K562 (cell line): ENCODE data around the gene CLEC12A. TPM values are rescaled to one million over a fixed set of nuclear protein-coding genes. Genes with fewer than 3 reads are reported as not detected.

ENCODE experiments used
- ATAC-seq: fragments of 200-7000 bp; cut with Tn5 transposase; 3 replicates; pipeline ENCODE4 v1.9.1; 2020; ENCODE audit warnings: moderate library complexity
- BruUV-seq: library from RNA; stranded (reverse); fragments of 400-500 nt; replicated peaks from 2 replicates; lab custom pipeline; 2021; lab: Mats Ljungman, UMichigan
- CTCF ChIA-PET: fragments of 300-600 bp; formaldehyde crosslinking; extraction: SDS; loops from one replicate; lab custom pipeline; 2021; ENCODE audit warnings: low intra/inter-chr PET ratio; lab: Yijun Ruan, JAX
- POLR2A ChIA-PET: fragments of 300-600, 350-650 bp; sonication (Branson Sonifier 250); formaldehyde crosslinking; extraction: SDS; loops from one replicate; lab custom pipeline; 2021; ENCODE audit warnings: antibody characterized with exemption, inconsistent platforms; lab: Yijun Ruan, JAX
- DNase-seq, 4 experiments: peaks; one replicate each; pipeline versions ENCODE4 v3.0.0 to v3.0.0-alpha.2; 2011 to 2018; ENCODE audit warnings: low spot score in 3 of 4, mixed read lengths in 3 of 4; ENCODE audit errors: extremely low read depth in 1 of 4
- FAIRE-seq: peaks from 2 replicates; lab custom pipeline; 2011; peaks lifted over from hg19 to GRCh38; lab: Jason Lieb, UNC
- H2AFZ ChIP-seq: 2 replicates; pipeline ENCODE4 v1.6.0; 2011; ENCODE audit warnings: low read depth, low read length, control low read depth, inconsistent platforms
- H3K27ac ChIP-seq: fragments of 200-600 bp; 3 replicates; pipeline ENCODE4 v1.8.0; 2011; ENCODE audit warnings: low read depth, mild to moderate bottlenecking, control low read depth, inconsistent platforms, low read length, moderate library complexity, mixed read lengths; ENCODE audit errors: extremely low read depth
- H3K27me3 ChIP-seq, 2 experiments: fragments of 300-600 bp in 1 of 2; 2 replicates in 1 of 2; 3 replicates in 1 of 2; pipeline versions ENCODE4 v1.6.0 to v1.8.0; 2011; ENCODE audit warnings: inconsistent platforms in 2 of 2, low read length in 2 of 2, mild to moderate bottlenecking in 1 of 2, mixed read lengths in 1 of 2, moderate library complexity in 1 of 2; ENCODE audit not compliant: control insufficient read depth in 2 of 2, insufficient read depth in 2 of 2
- H3K36me3 ChIP-seq: fragments of 300-600 bp; 3 replicates; pipeline ENCODE4 v1.8.0; 2011; ENCODE audit warnings: mild to moderate bottlenecking, low read length, inconsistent platforms; ENCODE audit not compliant: control insufficient read depth, insufficient read depth
- H3K4me1 ChIP-seq, 2 experiments: fragments of 200-600 bp in 1 of 2; replicated peaks in 1 of 2; 2 replicates in 1 of 2; 3 replicates in 1 of 2; pipeline versions ENCODE4 v1.5.1 to v1.8.0; 2011; ENCODE audit warnings: inconsistent platforms in 2 of 2, low read length in 2 of 2, mild to moderate bottlenecking in 1 of 2, mixed read lengths in 1 of 2, moderate library complexity in 1 of 2; ENCODE audit not compliant: control insufficient read depth in 2 of 2, insufficient read depth in 2 of 2
- H3K4me2 ChIP-seq: 2 replicates; pipeline ENCODE4 v1.6.1; 2011; ENCODE audit warnings: low read length, control low read depth, inconsistent platforms, mixed read lengths; ENCODE audit not compliant: insufficient read depth
- H3K4me3 ChIP-seq: fragments of 200-600 bp; sonication (generic), shearing (Covaris generic); 2 replicates; pipeline ENCODE4 v1.5.1; 2016; ENCODE audit warnings: control low read depth, inconsistent platforms
- H3K79me2 ChIP-seq: fragments of 200-600 bp; 3 replicates; pipeline ENCODE4 v1.8.0; 2011; ENCODE audit warnings: low read length, inconsistent platforms; ENCODE audit not compliant: control insufficient read depth, insufficient read depth
- H3K9ac ChIP-seq, 2 experiments: 2 replicates each; pipeline versions ENCODE4 v1.6.0 to v1.6.1; 2011; ENCODE audit warnings: low read depth in 2 of 2, low read length in 2 of 2, control low read depth in 1 of 2, inconsistent platforms in 1 of 2, mild to moderate bottlenecking in 1 of 2, mixed read lengths in 1 of 2; ENCODE audit not compliant: insufficient read depth in 1 of 2
- H3K9me1 ChIP-seq: one replicate; pipeline ENCODE4 v1.6.0; 2011; ENCODE audit warnings: inconsistent platforms, mild to moderate bottlenecking, low read length, moderate library complexity; ENCODE audit not compliant: control insufficient read depth, insufficient read depth
- H3K9me3 ChIP-seq: replicated peaks from 2 replicates; pipeline ENCODE4 v1.5.1; 2011; ENCODE audit warnings: low read depth, low read length, inconsistent platforms; ENCODE audit not compliant: control insufficient read depth, insufficient read depth
- H4K20me1 ChIP-seq: replicated peaks from 2 replicates; pipeline ENCODE4 v1.6.1; 2011; ENCODE audit warnings: low read length, inconsistent platforms, mixed read lengths; ENCODE audit not compliant: control insufficient read depth, insufficient read depth
- RAD21 ChIP-seq, 2 experiments: fragments of 250-450 bp in 1 of 2; fragments of 450-650 bp in 1 of 2; sonication (Bioruptor Pico) in 1 of 2; formaldehyde crosslinking in 1 of 2; IDR thresholded peaks in 1 of 2; conservative IDR thresholded peaks in 1 of 2; 2 replicates each; pipeline versions ENCODE4 v1.4.0 to v1.8.0; 2020 to 2022; ENCODE audit warnings: mild to moderate bottlenecking in 2 of 2, moderate library complexity in 1 of 2
- RBM39 ChIP-seq: fragments of 200-400 bp; formaldehyde crosslinking; optimal IDR thresholded peaks from 2 replicates; pipeline ENCODE3; 2018; ENCODE audit warnings: low read depth, low read length
- ZEB2 ChIP-seq: fragments of 450-650 bp; IDR thresholded peaks from 2 replicates; pipeline ENCODE4 v1.6.1; 2016
- WGBS: fragments of 100-300 bp; shearing (Covaris generic); methylation state at CpG from one replicate; pipeline ENCODE4 v1.1.6; 2016; ENCODE audit warnings: low coverage, mixed read lengths; ENCODE audit not compliant: insufficient coverage; ENCODE audit errors: missing lambda C conversion rate; 5-methylcytosine and 5-hydroxymethylcytosine counted together
- in situ Hi-C: fragments of 300-500 bp; cut with MboI; formaldehyde crosslinking; loops from 4 replicates; pipeline ENCODE4 v1.15.0; 2018; ENCODE audit warnings: inconsistent platforms, mixed read lengths
- intact Hi-C: fragments of 100-400 bp; cut with micrococcal nuclease; formaldehyde crosslinking; loops from 2 replicates; pipeline ENCODE4 v1.14.2; 2022
- polyA plus RNA-seq, 8 experiments: library from polyadenylated mRNA; depleted of rRNA in 4 of 8; stranded (reverse) in 5 of 8; unstranded in 3 of 8; fragments of >200 nt; fragmentation: Nextera tagmentation in 2 of 8; fragmentation: Illumina TruSeq in 1 of 8; extraction: Ambion mirVana in 2 of 8; extraction: Trizol in 1 of 8; gene quantifications; 2 replicates each; pipeline versions ENCODE4 v1.2.1 to v1.2.3, GENCODE V29; 2011 to 2014; ENCODE audit warnings: inconsistent platforms in 1 of 8, missing spikeins in 1 of 8
- total RNA-seq, 7 experiments: library from RNA; depleted of rRNA in 6 of 7; stranded (reverse); fragments of >200 nt in 6 of 7; fragmentation: Illumina TruSeq in 2 of 7; extraction: Trizol in 2 of 7; gene quantifications; 2 replicates each; pipeline versions ENCODE4 v1.2.1 to v1.2.3, GENCODE V29; 2011 to 2021; ENCODE audit warnings: low replicate concordance in 1 of 7
- TF ChIP-seq, protein P1 (sequence below), 3 experiments: IDR thresholded peaks in 2 of 3; conservative IDR thresholded peaks in 1 of 3; 2 replicates each; pipeline ENCODE4 v1.5.1; 2011 to 2012; ENCODE audit warnings: low read length in 3 of 3, mild to moderate bottlenecking in 3 of 3, control low read depth in 2 of 3, improper control_type of control experiment in 1 of 3, inconsistent platforms in 1 of 3, low read depth in 1 of 3, mixed read lengths in 1 of 3, moderate library complexity in 1 of 3; ENCODE audit not compliant: insufficient read depth in 2 of 3

The CLEC12A gene
- total and polyA plus RNA-seq, 9 of the 15 experiments (the other 6 are each of a cell fraction or from before 2014, with no cell fraction given): not detected

DNA sequence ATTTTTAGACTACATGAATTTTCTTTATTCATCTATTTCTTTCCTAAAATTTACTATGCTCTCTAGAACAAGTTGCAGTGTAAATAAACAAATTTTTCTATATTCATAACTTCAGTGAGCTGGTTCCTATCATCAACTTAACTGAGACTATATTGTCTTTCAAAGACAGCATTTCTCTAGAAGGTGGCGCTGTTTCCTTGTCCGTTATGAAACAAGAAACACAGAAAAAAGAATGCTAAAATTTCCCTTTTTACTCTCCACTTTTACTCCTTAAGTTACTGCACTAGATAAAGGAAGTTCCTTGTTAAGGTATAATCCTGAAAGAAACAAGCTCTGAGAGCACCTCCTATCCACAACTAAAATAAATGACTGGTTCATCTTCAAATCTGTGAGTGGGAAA is 30.8 kb upstream of the CLEC12A start:
- Histone ChIP-seq H3K4me2 (no peak overlapping the region), H3K9ac (no peak overlapping the region), H3K9me1 (no peaks in the 10 kb centered on the region), H3K36me3 (no peaks in the 10 kb centered on the region), H3K79me2 (no peaks in the 10 kb centered on the region), H3K27ac (no peak overlapping the region), H3K27me3 (peaks cover 3 to 7% of the 10 kb centered on the region in 2 experiments), H2AFZ (no peak overlapping the region), H3K9me3 (no peaks in the 10 kb centered on the region), H3K4me1 (peaks cover 0 to 4% of the 10 kb centered on the region in 2 experiments; a peak in 2 of 5 replicates), H4K20me1 (no peaks in the 10 kb centered on the region), H3K4me3 (no peak overlapping the region)
- DNase-seq (peak in 1 of 4 experiments; percentile 22), FAIRE-seq (no peak), ATAC-seq (no peak)
- intact Hi-C loops (no loop called here), in situ Hi-C loops (no loop called here)
- TF ChIP-seq RAD21 (CRISPR knock-in tag; conservative IDR thresholded peaks at IDR 0.05 in 1 of 2, IDR thresholded peaks at IDR 0.05 in 1 of 2) (peak in 1 of 2 experiments; percentile 21; a peak in 2 of 4 replicates), ZEB2 (no peak), RBM39 (no peak)
- TF ChIP-seq, protein P1, sequence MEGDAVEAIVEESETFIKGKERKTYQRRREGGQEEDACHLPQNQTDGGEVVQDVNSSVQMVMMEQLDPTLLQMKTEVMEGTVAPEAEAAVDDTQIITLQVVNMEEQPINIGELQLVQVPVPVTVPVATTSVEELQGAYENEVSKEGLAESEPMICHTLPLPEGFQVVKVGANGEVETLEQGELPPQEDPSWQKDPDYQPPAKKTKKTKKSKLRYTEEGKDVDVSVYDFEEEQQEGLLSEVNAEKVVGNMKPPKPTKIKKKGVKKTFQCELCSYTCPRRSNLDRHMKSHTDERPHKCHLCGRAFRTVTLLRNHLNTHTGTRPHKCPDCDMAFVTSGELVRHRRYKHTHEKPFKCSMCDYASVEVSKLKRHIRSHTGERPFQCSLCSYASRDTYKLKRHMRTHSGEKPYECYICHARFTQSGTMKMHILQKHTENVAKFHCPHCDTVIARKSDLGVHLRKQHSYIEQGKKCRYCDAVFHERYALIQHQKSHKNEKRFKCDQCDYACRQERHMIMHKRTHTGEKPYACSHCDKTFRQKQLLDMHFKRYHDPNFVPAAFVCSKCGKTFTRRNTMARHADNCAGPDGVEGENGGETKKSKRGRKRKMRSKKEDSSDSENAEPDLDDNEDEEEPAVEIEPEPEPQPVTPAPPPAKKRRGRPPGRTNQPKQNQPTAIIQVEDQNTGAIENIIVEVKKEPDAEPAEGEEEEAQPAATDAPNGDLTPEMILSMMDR (IDR thresholded peaks at IDR 0.05 in 2 of 3, conservative IDR thresholded peaks at IDR 0.05 in 1 of 3; ENCODE audit: insufficient read depth in 2 of 3, low read depth in 1 of 3, low read length in 3 of 3): peak in 1 of 3 experiments; percentile 40; a peak in 2 of 6 replicates
- ChIA-PET POLR2A (no interaction called here), CTCF (no interaction called here)
- WGBS: 4% methylated on average over 2 of the region's 2 CpGs
- no TSS peak for BruUV-seq
